ENCODE measurements around the gene FBN3.

FBN3 gene

DNA sequence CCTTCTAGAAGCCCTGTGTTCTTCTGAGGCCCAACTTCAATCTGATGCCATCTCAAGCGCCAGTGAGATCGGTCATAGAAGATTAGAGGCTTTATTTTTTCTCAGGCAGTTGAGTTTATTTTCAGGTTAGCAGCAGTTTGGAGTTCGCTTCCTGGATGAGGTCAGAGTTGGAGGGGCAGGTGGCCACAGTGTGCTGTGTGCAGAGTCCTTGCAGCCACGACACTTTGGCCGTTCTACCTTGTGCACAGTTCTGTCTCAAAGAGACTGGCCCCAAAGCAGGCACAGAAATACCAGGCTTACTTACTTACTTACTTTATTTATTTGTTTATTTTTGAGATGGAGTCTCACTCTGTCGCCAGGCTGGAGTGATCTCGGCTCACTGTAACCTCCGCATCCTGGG, 128.0 kb downstream of the FBN3 start:
- DNase-seq (ENCODE audit: low read depth) = no peak
- H3K4me3 ChIP-seq (ENCODE audit: low read depth, low read length) = no peak overlapping the region
- no peak for TF ChIP-seq CTCF (IDR thresholded peaks at IDR 0.05; ENCODE audit: low read depth, low read length, missing control alignments)

DNA sequence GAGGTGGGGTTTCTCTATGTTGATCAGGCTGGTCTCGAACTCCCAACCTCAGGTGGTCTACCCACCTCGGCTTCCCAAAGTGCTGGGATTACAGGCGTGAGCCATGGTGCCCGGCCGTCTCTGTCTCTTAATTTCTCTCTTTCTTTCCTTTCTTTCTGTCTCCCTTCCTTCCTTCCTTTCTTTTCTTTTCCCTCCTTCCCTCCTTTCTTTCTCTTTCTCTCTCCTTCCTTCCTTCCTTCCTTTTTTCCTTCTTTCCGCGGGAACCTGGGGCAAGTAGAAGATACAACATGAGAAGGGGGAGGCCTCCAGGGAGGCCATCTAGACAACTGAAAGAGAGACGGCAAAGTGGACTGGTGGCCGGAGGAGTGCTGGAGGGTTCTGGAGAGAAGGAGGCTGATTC, 128.7 kb downstream of the FBN3 start:
- TF ChIP-seq CTCF (IDR thresholded peaks at IDR 0.05; ENCODE audit: low read depth, low read length, missing control alignments) = no peak
- no peak for DNase-seq (ENCODE audit: low read depth)

DNA sequence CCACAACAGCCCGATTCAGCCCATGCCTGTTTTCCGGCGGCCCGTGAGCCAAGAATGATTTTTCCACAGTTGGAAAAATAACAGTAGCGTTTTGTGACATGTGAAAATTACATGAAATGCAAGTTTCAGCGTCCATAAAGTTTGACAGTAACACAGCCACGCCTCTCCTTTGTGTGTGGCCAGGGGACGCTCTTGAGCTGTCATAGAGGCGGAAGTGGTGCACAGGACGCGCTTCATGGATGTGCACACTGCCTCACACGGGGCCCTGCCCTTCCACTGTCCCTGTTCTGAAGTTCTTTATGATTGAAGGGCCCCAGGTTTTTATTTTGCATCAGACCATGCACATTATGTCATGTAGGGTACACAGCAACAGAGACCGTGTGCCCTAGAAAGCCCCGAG, 131.6 kb downstream of the FBN3 start:
- TF ChIP-seq CTCF (IDR thresholded peaks at IDR 0.05; ENCODE audit: low read depth, low read length, missing control alignments) = peak; percentile 83
- H3K4me3 ChIP-seq (ENCODE audit: low read depth, low read length) = no peak overlapping the region
- peak; percentile 38 for DNase-seq (ENCODE audit: low read depth)

More for the DNA sequence above, 128.7 kb downstream of the FBN3 start:
- no peak overlapping the region for H3K4me3 ChIP-seq (ENCODE audit: low read depth, low read length)

Data from GM12864 (cell line).